Measurements from ENCODE around the gene RBPJ. TPM values are rescaled to one million over a fixed set of nuclear protein-coding genes. Genes with fewer than 3 reads are reported as not detected.

The RBPJ gene
- polyA plus RNA-seq (ENCODE audit: insufficient read length in 12 of 12): 100 to 1,000 TPM in 5 of 12 donors, 10 to 100 TPM in 7; 65.2 to 155 (median 93.0) TPM
- long read RNA-seq, donor 1, full-length matches to known transcripts: 19 of 25 reads
- long read RNA-seq, donor 1, partial matches to known transcripts: 6 of 25 reads
- long read RNA-seq, donor 1, other reads (novel, unspliced or antisense): 0 of 25 reads
- long read RNA-seq, donor 2, full-length matches to known transcripts: 19 of 27 reads
- long read RNA-seq, donor 2, partial matches to known transcripts: 8 of 27 reads
- long read RNA-seq, donor 2, other reads (novel, unspliced or antisense): 0 of 27 reads
- long read RNA-seq, donor 3, full-length matches to known transcripts: 5 of 5 reads
- long read RNA-seq, donor 3, partial matches to known transcripts: 0 of 5 reads
- long read RNA-seq, donor 3, other reads (novel, unspliced or antisense): 0 of 5 reads
- long read RNA-seq, donor 4, full-length matches to known transcripts: 5 of 5 reads
- long read RNA-seq, donor 4, partial matches to known transcripts: 0 of 5 reads
- long read RNA-seq, donor 4, other reads (novel, unspliced or antisense): 0 of 5 reads
- long read RNA-seq, donor 5, full-length matches to known transcripts: 16 of 16 reads
- long read RNA-seq, donor 5, partial matches to known transcripts: 0 of 16 reads
- long read RNA-seq, donor 5, other reads (novel, unspliced or antisense): 0 of 16 reads
- long read RNA-seq, donor 6, full-length matches to known transcripts: 13 of 13 reads
- long read RNA-seq, donor 6, partial matches to known transcripts: 0 of 13 reads
- long read RNA-seq, donor 6, other reads (novel, unspliced or antisense): 0 of 13 reads
- long read RNA-seq, donor 7, full-length matches to known transcripts: 8 of 8 reads
- long read RNA-seq, donor 7, partial matches to known transcripts: 0 of 8 reads
- long read RNA-seq, donor 7, other reads (novel, unspliced or antisense): 0 of 8 reads
- long read RNA-seq, donor 8, full-length matches to known transcripts: 27 of 32 reads
- long read RNA-seq, donor 8, partial matches to known transcripts: 5 of 32 reads
- long read RNA-seq, donor 8, other reads (novel, unspliced or antisense): 0 of 32 reads
- long read RNA-seq, donor 9, full-length matches to known transcripts: 7 of 7 reads
- long read RNA-seq, donor 9, partial matches to known transcripts: 0 of 7 reads
- long read RNA-seq, donor 9, other reads (novel, unspliced or antisense): 0 of 7 reads
- long read RNA-seq, donor 10, transcript RBPJ-204 (11 exons, 1,752 nt): major isoform, 7 of 12 reads
- long read RNA-seq, donor 10, partial matches to known transcripts: 0 of 12 reads
- long read RNA-seq, donor 10, other reads (novel, unspliced or antisense): 0 of 12 reads
- long read RNA-seq, donor 11, full-length matches to known transcripts: 27 of 36 reads
- long read RNA-seq, donor 11, partial matches to known transcripts: 9 of 36 reads
- long read RNA-seq, donor 11, other reads (novel, unspliced or antisense): 0 of 36 reads

DNA sequence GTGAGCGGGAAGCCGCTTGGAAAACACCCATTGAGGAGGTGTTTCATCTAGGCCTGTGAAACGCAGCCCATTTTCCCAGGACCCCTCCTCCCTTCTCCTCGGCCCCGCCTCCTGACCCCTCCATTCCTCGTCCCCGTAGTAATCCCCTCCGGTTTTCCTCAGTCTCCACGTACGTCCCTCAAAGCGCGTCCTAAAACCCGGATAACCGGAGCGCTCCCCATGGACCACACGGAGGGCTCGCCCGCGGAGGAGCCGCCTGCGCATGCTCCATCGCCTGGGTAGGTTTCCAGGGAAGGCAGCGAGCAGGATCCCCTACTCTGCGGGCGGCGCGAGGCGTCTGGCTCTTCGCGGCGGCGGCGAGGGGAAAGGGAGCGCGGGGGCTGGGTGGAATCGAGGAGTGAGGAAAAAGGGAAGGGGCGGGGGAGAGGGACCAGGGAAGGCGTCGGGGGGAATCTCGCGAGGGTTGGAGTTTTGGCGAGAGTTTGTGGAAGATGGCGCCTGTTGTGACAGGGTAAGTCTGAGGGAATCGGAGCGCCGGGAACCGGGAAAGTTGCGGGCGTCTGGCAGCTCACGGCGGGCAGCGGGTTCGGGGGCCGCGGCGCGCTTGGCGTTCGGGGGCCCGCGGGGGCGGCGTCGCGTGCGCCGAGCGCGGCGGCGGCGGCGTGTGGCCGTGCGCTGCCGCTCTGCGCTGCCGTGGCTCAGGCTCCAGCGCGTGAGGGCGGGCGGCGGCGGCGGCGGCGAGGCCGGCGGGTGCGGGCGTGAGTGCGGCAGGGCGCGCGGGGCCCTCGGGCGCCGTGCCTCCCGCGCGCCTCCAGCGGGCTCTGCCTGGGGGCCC, at the start of gene RBPJ:
TSS of gene RBPJ (plus strand) at position 477 of the 835 bp plus-strand sequence. CDS start at position 492, 15 bp downstream.
- peak; percentile 98 for DNase-seq

- no peak for DNase-seq
These were observed 49.1 kb upstream of the RBPJ start for GRCh38 chr4:26271703-26272102.

GRCh38 chr4:26272654-26273615, 47.9 kb upstream of the RBPJ start:
- no peak for DNase-seq

GRCh38 chr4:26273616-26273980, 47.2 kb upstream of the RBPJ start:
- no peak for DNase-seq

- no peak for DNase-seq
These were observed 45.5 kb upstream of the RBPJ start for GRCh38 chr4:26275281-26275680.

DNA sequence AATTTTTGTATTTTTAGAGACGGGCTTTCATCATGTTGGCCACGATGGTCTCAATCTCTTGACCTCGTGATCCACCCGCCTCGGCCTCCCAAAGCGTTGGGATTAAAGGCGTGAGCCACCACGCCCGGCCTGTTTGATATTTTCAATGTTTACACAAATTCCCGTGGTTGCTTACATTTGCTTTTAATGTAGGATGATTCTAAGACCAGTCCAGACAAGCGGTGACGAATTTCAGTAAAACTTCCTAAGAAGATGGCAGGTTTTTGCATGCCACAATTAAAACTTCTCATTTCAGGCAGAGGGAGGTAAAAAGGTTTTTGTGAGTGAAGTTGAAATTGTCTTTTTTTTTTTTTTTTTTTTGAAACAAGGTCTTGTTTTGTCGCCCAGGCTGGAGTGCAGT, 41.4 kb upstream of the RBPJ start:
- no peak for DNase-seq

- no peak for DNase-seq
These were observed 38.9 kb upstream of the RBPJ start for GRCh38 chr4:26281881-26282280.

DNA sequence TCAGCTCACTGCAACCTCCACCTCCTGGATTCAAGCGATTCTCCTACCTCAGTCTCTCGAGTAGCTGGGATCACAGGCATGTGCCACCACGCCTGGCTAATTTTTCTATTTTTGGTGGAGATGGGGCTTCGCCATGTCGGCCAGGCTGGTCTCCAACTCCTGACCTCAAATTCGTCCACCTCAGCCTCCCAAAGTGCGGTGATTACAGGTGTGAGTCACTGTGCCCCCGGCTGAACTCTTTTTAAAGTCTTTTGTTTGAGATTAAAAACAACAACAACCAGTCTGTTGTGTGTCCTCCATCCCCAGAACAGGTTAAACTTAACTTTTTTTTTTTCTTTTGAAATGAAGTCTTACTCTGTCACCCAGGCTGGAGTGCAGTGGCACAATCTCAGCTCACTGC, 36.3 kb upstream of the RBPJ start:
- no peak for DNase-seq

DNA sequence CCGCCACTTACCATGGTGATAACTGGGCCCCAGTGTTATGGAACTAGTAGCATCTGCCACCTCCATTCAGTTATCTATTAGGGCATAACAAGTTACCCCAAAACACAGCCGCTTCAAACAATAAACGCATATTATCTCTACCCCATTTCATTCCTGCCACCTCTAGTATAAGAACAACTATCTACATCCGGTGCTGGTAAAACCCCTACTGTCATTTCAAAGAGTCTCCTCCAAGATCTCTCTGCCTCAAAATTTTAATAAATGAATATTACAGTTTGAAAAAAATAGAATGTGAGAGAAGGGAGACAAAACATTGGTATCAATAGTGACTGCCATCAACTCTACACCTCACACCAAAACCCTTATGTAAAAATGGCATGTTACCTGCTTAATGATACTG, 35.5 kb upstream of the RBPJ start:
- DNase-seq: no peak

GRCh38 chr4:26287756-26288155, 33.1 kb upstream of the RBPJ start:
- DNase-seq: no peak

DNA sequence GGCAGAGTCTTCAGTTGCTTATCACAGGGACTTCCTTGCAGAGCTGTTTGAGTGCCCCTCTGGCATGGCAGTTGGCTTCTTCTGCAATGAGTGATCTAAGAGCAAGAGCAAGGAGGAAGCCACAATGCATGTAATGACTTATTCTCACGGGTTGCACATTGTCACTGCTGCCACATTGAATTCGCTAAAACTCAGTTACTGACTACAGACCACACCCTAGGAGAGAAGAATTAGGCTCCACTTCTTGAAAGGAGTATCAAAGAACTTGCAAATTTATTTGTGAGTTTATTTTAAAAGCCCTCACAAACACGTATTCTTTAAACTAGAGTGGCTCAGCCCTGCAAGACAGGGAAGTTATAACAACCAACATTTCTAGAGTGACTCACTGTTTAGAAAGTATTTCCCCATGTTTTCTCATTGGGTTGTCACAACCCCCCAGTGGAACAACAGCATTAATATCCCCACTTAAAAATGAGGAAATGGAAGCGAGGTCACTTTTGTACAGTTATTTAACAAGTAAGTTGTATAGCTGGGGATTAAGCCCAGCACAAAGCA, 32.4 kb upstream of the RBPJ start:
- DNase-seq: no peak

GRCh38 chr4:26289401-26289800, 31.4 kb upstream of the RBPJ start:
- DNase-seq: no peak

DNA sequence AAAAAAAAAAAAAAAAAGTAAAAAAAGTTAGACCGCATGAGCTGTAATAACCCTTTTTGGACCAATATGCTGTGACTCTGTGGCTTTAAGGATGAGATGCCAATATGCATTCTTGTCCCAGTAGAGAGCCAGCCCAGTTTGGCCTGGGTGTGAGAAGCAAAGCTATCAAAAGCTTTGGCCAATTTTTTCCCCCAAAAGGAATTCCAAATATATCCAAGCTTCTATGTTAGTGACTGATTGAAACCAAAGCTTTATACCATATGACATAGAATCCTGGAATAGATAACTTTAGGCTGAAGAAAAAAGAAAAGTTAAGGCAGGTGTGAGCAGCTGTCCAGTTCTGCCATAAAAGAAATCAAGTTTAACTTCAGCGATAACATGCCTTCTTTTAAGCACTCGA, 30.5 kb upstream of the RBPJ start:
- no peak for DNase-seq

- no peak for DNase-seq
These were observed 25.9 kb upstream of the RBPJ start for GRCh38 chr4:26294904-26295303.

DNA sequence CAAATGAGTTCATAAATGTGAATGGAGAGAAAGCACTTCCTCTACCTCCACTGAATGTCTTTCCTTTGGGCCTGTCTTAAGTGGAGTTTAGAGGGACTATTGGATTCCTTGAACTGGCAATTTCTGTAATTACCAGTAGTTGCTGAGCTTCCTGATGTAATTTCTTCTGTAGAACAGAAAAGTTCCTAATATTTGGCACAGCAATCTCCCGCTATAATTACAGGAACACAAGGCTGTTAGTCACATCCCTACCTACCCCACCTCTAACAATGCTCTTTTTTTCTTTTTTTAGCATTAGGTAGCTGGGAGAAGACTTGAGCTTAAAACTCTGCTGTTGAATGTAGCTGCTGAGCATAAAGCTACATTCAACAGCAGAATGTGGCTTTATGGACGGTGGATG, 24.8 kb upstream of the RBPJ start:
- no peak for DNase-seq

DNA sequence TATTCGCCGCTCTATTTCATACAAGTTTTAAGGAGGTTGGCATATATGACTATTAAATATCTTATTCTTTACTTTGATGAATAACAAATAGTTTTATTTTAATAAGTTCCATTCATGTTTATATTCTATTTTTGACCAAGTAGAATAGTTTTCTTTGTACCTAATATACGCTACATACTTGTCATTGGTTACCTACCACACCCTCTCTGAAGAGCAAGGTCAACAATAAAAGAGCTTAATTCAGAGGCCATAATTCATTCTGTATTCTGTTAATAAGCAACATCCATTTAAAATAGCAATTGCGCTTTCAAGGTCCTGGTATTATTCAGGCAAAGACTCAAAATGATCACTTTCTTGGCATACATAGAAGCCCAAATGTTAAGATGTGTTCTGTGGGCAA, 24.3 kb upstream of the RBPJ start:
- DNase-seq: no peak

DNA sequence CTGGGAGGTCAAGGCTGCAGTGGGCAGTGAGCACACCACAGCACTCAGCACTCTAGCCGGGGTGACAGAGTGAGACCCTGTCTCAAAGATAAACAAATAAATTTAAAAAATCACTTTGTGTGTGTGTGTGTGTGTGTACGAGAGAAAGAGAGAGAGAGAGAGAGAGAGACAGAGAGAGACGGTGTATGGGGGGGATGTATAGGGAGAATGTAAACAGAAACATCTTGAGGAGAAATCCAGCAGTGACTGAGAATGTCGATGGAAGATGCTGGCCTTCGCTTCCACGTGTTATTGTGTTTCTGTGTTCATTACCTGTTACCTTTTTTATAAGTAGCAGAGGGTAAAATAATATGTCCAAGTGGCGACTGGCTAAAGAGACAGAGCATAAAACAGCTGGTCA, 23.6 kb upstream of the RBPJ start:
- DNase-seq: no peak

DNA sequence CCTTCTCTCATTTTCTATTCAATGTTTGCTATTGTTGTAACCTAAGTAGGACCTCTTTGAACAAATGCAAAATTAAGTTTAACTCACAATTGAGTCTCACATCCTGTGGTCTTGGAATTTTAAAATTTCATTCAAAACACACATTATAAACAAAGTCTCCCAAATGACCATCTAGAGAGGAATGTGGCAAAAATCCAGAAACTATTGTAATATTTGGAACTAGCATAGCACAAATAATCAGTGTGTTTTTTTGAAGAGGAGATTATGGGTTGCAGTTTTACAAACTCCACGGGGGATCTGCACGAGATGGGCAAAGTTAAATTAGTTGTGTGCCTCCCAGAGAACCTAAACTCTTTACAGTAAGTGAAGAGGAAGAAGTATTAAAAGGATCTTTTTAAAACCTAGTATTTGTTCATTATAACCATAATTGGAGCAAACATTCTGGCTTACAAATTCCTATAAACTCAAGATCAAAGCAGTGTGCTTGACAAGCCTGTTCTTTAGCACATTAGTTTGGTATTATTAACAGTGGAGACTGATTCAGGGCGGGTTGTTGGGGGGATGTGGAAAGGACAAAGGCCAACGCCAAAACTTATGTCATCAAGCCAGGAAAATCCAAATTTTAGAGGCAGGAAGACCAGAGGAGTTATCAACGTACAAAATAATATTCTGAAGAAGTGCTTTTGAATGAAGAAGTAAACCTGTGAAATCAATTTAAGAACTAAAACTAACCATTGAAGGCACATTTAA, 22.4 kb upstream of the RBPJ start:
- peak; percentile 58 for DNase-seq
